Stimulated activated CD8-positive, alpha-beta memory T cell treated with anti-CD3 and anti-CD28 coated beads, Interleukin-15, amount 100 ng/mL, for 24 hours (primary cell): ENCODE data around the gene ACOT7.

Experiments
- DNase-seq: peaks from one replicate; pipeline ENCODE4 v3.0.0-alpha.2; 2020; ENCODE audit warnings: low read depth

The ACOT7 gene

GRCh38 chr1:6269720-6270400, 123.7 kb downstream of the ACOT7 start:
- DNase-seq = no peak

- no peak for DNase-seq
These were observed 124.3 kb downstream of the ACOT7 start for GRCh38 chr1:6269296-6269695.

GRCh38 chr1:6268415-6268814, 125.2 kb downstream of the ACOT7 start:
- DNase-seq = no peak

GRCh38 chr1:6267686-6268322, 125.8 kb downstream of the ACOT7 start:
- DNase-seq = no peak

DNA sequence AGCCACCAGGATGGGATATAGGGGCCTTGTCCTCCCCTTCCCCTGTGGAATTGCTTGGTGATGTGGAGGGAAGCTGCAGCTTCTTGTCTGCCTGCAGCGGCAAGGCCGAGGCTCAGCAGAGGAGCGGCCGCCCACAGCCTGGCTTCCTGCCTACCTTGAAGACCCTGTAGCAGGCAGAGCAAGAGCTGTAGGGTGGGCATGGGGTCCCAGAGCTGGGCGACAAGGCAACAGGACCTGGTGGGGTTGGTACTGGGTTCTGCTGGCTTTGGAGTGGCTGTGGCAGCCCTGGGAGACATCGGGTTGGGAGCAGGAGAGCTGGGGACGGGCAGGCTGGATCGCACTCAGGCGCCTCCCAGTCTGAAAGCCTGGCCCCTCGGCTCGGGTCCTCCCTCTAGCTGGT, 126.9 kb downstream of the ACOT7 start:
- no peak for DNase-seq

DNA sequence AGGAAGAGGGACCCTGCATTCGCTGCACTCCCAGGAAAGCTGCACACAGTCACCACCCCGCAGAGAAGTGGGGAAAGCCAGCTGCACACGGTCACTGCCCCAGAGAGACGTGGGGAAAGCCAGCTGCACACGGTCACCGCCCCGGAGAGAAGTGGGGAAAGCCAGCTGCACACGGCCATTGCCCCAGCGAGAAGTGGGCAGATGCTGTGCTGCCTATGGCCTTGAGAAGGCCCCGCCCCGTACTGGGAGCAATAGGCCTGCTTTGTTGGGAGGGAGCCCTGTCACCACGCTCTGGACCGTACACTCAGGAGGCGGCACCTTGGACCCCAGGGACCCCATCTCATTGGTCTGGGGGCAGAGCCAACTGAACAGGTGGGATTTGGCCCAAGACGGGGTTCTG, 128.4 kb downstream of the ACOT7 start:
- DNase-seq = no peak

DNA sequence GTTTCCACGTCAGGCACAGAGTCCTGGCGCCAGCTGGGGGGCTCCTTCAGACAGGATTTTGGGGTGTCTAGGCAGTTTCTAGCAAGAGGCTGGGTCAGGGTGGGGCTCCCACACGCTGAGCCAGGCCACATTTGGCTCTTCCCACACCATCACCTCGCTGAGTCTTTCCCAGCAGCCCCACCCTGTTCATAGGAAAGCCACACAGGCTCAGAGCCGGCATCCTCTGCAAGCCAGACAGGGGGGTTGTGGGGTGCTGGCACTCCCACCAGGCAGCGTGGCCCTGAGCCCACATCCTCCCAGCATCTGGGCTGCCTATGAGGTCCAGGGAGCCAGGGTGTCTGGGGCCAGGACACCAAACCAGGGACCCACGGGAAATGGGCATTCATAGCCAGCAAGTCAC, 129.9 kb downstream of the ACOT7 start:
- DNase-seq = no peak

DNA sequence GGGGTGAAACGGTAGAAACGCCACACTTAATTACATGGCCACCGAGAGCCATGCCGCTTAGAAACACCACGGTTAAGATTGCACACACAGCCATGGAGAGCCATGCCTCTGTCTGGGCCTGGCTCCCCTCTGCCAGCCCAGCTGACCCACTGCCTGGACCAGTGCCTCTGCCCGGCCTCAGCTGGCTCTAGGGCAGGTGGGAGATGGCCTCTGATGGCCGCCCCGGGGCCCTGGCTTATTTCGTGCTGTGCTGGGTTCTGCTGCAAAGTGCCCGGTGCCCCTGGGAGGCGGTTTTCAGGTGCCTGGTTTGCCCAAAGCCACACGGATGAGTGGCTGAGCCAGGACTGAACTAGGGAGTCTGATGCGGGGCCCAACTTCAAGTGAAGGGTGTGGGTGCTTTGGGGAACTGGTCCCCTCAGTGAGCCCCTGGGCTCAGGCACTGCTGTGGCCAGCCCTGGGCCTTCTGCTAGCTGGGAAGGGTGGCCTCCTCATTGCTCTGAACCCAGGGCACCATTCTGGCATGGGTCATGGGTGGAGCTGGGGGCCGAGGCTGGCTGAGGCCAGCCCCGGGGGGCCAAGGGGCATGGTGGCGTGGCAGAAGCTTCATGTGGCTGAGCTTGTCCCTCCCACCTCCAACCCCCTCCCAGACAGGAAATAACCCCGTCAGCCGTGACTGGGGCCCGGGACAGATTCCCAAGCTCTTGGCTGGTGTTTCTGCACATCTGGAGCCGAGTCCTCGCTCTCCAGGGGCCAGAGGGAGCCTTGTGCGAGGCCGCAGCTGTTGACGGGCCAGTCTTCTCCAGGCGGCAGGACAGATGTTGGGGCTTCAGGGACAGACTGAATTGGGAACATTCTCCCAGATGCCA, 130.8 kb downstream of the ACOT7 start:
- no peak for DNase-seq

DNA sequence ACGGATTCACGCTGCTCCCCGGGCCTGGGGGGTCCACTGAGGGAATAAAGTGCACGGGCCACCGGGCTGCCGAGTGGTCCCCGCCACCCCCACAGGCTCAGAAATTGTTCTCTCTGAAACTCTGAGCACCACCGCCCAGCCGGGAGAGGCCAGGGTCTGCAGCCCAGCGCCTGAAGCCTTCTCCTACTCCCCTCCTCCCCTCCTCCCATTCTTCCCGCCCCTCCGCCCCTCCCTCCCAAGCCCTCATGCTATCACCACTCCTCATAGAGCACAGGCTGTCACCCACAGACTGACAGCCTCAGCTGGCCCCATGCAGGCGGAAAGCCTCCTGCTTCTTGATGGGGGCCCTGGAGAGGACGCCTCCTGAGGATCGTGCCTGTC, 132.0 kb downstream of the ACOT7 start:
- no peak for DNase-seq

DNA sequence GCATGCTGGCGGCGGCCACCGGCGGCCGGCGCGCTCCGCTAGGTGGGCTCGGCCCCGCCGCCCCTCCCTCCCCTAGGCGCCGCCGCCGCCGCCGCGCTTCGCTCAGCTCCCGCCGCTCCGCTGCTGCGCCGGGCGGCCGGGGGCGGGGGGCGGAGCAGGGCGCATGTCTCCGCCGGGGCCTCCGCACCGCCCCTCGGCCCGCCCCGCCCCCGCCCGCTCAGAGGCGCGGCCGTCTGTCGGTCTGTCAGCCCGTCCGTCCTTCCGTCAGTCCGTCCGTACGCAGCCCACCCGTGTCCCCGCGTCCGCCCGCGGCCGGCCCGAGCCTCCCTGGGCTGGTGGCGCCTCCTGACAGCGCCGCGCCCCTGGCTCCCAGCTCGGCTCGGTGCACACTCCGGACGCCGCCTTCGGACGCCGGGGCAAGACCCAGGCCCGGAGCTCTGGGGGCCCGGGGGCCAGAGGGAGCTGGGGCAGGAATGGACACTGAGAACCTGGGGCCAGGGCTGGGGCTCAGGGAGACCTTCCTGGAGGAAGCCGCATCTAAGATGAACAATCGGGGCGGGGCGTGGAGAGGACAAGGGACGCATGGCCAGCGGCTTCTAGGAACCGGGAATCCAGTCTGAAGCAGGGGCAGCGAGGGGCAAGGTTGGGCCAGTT, 132.5 kb downstream of the ACOT7 start, which contains the start of gene GPR153:
GPR153 (minus strand) TSS at position 138 of the 654 bp plus-strand sequence. CDS start 6,193 bp downstream, outside the sequence.
- peak; percentile 36 for DNase-seq

DNA sequence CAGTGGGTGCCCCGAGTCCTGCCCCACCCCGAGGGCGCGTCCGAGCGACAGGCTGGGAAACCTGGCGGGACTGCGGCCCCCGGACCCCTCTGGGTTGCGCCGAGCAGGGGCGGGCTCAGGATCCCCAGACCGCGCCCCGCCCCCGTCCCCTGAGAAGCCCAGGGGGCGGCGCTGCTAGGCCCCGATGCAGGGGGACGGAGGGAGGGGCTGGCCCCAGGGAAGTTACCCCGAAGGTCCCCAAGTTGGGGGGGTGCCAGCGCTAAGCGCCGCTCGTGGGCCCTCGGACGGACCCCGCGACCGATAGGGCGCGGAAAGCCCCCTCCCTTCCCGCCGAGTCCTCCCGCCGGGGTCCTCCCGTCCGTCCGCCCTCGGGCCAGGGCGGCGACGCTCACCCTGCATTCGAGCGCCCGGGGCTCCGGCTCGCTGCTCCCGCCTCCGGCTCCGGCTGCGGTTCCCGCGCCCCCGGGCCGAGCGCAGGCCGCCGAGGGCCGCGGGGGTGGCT, 133.1 kb downstream of the ACOT7 start:
- no peak for DNase-seq

DNA sequence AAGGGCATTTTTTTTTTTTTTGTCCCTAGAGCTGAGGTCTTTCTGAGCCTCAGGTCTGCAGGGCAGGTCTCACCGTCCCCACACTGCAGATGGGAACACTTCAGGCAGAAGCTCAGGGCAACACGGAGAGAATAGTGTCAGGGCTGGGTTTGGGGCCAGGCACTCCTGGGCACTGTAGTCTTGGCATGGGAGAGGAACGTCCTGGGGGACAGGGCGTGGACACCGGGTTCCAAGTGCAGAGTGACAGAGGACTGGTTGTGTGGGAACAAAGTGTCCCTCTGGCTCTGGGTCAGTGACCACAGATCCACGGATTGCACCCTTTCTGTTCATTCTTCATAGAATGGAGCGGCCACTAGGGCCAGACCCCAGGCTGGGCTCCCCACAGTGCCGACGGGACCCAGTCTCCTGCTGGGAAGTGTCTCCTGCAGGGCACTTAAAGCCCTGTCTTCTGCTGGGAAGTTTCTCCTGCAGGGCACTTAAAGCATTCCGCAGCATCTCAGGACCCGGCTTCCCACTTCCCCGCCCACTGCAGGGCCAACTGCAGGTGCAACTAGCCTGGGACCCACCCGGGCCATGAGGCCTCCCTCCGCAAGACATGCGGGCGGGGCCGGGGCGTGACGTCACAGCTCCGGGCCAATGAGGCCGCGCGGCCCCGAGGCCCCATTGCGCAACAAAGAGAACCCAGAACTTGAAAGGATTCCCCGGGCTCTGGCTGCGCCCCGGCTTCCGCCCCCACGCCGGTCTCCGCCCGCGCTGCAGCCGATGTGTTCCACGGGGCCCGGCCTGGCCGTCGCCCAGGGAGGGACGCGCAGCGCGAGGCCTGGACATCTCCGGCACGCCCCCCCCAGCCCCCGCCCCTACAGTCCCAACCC, 133.8 kb downstream of the ACOT7 start:
- peak; percentile 47 for DNase-seq

- no peak for DNase-seq
These were observed 134.9 kb downstream of the ACOT7 start for GRCh38 chr1:6258675-6259074.

- DNase-seq = no peak
These were observed 136.0 kb downstream of the ACOT7 start for GRCh38 chr1:6257541-6258069.

- no peak for DNase-seq
These were observed 136.9 kb downstream of the ACOT7 start for GRCh38 chr1:6256645-6257044.

- DNase-seq = no peak
These were observed 138.9 kb downstream of the ACOT7 start for GRCh38 chr1:6254691-6255090.

GRCh38 chr1:6253380-6253779, 140.2 kb downstream of the ACOT7 start:
- no peak for DNase-seq

GRCh38 chr1:6252374-6252710, 141.2 kb downstream of the ACOT7 start:
- DNase-seq = no peak

GRCh38 chr1:6251681-6252373, 141.7 kb downstream of the ACOT7 start:
- DNase-seq = no peak

DNA sequence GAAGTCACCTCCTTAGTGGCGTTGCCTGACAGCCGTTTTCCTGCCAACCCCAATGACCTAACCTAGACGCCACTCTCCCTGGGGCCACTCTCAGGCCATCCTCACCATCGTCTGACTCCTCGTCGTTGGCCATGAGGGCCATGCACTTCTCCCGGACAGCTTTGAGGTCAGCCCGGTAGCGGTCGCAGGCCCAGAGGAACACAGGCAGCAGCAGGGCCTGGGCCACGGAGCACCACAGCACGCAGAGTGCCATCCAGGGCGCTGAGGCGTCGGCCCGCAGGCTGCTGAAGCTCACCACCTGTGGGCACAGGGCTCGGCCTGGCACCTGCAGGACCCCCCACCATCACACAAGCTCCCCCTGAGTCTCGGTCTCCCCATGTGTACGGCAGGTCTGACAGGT, 142.3 kb downstream of the ACOT7 start:
- DNase-seq = no peak
